NCI-H1092 treated with DMSO at 0.1 percent for 48 hours (cell line): ENCODE measurements around the gene FAAP20.

Experiments
- DNase-seq: peaks from one replicate; lab custom pipeline; 2025; lab: John Stamatoyannopoulos, UW

FAAP20 gene

DNA sequence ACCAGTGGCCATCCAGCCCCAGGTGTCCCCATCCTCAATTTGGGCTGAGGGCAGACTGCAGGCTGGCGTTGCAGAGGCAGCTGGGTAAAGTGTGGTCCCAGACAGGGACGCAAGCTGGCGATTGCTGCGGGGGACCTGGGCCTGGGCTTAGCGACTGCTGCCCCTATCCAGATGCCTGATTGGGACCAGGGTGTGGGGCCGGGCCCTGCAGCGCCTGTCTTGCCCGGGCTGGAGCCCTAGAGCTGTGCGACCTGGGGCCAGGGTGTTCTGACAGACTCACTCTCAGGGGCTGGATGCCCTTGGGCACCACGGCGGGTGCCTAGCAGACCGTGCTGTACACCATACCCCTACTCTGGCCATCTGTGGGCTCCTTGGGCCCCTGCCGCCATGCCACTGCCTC, 16.2 kb upstream of the FAAP20 start:
- DNase-seq = no peak

DNA sequence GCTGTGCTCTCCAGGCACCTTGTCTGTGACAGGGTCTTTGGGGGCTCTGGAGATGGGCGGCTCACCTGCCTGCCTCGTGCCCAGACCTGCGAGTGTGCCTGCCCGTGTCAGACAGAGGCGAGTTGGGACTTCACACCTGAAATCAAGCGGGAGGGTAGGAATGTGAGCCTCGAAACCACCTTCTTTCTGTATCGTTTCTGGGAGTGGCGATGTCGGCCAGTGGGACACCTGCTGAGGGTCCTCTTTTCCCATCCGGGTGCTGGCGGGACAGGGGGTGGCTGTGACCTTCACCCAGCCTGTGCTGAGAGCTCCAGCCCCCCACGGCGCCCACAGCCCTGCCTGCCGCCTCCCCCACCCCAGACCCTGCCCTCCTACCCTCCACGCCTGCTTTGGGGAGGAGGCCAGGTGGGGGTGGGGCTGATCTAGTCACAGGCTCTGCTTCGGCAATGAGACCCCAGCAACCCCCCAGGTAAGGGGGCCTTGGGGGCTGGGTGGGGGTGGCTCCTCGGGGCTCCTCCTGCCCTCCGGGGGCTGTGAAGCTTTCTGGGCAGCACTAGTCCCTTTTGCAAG, 15.6 kb upstream of the FAAP20 start:
- DNase-seq = no peak

DNA sequence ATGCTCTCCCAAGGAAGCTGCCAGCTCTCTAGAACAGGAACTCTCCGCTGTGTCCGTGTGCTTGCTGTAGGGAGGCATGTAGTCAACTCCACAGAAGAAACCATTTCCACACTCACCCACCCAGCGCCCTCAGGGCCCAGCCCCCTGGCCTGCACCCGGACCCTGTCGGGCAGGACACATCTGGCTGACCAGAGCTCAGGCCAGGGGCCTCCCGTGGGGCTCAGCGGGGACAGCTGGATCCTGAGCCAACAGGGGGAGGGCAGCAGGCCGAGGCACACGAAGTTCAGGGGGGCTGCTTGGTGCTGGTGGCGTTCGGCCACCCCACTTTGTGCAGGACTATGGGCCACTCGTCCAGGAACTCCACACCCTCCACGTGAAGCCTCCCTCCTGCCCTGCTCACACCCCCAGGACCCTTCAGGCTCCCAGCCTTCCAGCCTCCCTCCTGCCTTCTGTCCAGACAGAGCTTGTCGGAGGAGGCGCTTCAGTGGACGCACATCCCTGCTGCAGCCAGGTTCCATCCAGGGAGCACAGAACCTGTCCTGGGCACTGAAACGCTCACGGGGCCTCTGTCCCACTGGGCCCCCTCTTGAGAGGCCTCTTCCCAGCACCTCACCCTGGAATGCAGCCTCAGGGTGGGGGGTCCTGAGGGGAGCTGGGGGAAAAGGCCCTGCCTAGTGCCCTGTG, 15.0 kb upstream of the FAAP20 start:
- no peak for DNase-seq

DNA sequence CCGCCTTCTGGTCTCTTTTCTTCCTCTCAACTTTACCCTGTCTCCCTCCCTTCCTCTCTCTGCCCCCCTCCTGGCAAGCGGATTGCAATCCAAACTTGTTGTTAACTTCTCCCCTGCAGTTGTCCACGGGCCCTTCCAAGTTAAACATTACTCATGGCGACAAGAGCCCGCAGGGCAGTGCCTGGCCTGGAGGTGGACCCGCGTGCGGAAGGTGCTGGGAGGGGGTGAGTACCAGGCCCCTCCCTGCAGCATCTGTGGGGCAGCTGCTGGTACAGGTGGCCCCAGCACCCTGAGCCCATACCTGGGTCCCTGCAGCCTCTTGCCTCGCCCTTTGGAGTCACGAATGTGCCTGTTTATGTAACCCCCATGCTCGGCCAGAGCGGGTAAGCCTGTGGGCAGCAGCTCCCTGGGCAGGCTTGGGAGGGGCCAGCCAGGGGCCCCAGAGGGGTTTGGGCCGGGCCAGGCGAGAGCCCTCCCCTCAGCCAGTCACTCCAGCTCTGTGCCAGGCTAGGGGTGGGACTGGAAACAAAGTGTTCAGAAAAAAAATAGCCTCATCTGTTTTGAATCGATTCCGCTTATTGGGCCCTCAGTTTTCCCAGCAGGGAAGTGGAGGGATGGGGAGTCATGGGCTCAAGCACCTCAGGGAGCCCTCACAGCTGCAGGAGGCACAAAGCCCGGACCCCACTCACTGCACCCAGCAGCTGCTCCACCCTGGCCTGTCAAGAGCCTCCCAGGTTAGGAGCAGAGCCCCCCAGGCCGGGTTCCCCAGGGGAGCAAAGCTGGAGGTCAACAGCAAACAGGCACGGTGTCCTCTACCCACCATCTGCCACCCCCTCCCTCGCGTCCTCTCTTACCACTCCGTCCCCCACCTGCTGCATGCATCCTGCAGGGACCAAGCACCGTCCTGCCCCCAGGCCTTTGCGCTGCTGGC, 14.0 kb upstream of the FAAP20 start:
- no peak for DNase-seq

DNA sequence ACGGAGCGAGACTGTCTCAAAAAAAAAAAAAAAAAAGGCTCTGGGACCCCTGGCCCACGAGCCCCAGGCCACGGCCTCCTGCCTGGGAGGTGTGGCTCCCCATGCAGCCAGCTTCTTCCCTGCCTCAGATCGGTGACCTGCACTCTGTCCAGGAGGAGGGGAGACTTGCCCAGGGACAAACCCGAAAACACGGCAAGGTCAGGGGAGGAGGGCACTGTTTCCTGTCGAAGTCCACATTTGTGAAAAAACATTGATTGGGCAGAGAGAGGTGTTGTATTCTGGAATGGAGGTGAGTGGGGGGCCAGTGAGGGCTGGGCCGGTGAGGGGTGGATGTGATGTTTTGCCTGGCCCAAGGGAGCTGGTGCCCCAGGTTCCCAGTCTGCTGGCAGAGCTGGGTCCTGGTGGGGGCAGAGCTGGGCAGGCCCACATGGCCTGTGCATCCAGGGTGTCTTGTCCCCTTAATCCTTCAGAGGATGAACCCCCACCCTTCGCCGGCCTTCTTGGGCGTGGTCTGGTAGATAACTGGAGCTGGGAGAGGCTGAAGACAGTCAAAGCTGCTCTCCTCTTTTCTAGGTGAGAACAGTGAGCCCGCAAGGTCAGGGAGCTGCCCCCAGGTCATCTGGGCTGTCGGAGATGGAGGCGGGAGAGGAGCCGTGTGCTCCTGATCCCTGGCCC, 12.4 kb upstream of the FAAP20 start:
- no peak for DNase-seq

DNA sequence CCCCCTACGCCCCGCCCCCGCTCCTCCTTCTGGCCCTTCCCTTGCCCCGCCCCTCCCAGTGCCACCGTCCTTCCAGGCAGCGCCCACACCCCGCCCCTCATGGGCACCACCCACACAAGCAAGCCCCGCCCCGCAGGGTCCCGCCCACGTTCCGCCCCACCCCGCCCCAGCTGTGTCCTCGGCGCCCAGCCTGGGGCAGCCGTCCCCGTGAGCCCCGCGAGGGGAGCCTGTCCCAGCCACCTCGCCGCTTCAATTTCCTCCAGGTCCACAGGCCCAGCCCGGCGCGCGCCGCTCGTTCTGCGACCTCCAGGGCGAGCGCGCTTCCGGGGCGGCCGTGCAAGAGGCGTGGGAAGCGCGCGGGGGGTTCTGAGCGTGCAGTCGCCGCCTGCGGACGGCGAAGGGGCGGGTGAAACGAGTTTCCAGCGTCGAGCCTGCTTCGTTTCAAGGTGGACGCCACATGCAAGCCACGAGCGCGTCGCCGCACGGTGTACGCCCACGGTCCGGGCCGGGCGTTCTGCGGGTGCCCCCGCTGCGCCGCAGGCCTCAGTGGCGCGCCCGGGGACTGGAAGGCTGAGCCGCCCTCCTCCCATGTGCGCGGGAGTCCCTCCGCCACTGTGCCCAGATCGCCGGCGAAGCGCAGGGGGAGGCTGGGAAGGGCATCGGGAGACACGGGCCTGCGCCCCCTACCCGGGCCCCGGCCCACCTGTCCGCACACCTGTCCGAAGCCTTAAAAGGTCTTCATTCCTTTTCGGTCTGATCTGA, 10.8 kb upstream of the FAAP20 start:
- DNase-seq = peak; percentile 63

DNA sequence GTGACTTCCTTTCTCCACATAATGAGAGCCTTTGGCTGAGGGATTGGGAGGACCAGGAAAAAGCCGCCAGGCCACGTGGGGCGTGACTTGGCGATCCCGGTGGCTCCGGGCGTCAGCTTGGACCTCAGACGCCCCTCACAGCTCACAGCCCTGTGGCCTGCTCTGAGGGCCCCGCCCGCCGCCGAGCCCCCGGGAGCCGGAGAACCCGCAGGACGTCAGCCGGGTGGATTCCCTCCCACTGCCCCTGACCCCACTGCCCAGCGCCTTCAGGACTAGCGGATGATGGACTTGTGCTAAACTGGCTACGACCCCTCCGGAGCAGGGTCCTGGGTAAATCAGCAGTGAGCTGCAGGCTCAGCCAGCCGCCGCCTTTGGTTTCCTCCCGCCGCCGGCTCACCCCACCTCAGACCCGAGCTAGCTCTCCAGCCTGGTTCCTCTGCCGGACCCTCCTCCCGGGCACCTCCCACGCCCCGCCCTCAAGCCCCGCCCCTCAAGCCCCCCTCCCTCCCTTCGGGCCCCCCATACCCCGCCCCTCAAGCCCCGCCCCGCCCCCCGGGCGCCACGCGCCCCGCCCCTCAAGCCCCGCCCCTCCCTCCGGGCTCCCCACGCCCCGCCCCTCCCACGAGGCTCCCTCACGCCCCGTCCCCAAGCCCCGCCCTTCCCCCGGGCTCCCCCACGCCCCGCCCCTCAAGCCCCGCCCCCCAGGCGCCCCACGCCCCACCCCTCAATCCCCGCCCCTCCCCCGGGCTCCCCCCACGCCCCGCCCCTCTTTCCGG, 10.0 kb upstream of the FAAP20 start:
- DNase-seq = peak; percentile 8

DNA sequence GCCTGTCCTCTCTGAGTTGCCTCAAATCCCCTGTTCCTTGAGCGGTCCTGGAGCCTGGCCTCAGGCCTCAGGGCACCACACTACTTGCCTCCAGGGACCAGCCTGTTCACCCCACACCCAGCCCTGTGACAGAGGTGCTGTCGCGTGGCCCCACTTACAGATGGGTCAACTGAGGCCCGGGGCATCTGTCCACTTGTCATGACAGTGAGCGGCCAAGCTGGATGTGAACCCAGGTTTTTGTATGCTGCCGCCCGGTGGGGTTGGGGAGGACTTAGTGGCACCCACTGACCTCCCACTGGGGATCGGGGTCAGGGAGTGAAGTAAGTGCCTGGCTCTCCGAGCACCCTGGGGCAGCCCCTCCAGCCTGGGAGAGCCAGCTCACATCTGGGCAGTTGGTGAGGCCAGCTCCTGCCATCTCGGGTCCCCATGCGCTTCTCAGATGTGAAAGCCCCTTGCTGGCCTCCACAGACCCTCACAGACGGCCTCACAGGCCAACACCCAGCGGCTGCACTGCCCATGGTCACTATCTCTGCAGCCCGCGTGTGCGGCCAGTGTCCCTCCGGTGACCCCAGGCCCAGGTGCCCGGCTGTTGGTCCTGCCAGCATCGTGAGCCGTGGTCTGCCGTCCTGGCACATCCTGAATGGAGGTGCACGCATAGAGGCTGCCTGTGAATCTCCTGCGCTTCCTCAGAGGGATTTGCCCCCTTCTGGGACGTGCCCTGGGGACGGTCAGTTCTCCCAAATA, 9.3 kb upstream of the FAAP20 start:
- no peak for DNase-seq

DNA sequence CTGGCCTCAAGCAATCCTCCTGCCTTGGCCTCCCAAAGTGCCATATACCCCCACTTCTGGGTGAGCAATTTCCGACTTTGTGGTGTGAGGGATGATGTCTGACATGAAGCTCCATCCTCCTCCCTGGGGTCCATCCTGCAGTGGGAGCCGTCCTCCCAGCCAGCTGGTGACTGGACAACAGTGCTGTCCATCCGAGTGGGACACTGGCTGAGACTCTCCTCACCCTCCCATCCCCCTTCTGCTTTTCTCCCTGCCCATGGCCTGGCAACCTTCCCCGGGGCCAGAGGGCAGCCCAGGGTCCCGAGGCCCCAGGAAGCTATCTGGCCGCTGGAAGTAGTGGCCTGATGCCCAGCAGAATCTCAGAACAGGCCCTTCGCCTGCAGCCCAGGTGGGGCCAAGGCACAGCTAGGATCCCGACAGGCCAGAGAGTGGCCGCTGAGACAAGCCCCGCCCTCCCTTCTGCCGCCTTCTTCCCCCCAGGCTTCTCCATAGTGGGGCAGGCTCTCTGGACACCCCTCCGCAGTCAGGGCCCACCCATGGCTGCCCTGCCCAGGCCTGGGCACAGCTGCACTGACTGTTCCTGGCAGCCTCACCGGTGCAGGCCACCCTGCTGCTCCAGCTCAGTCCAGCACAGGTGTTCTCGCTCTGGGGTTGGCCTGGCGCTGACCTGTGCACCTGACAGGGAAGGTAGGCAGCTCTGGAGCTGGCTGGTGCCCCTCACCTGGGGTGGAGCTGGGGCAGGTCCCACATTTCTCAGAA, 8.4 kb upstream of the FAAP20 start:
- no peak for DNase-seq

DNA sequence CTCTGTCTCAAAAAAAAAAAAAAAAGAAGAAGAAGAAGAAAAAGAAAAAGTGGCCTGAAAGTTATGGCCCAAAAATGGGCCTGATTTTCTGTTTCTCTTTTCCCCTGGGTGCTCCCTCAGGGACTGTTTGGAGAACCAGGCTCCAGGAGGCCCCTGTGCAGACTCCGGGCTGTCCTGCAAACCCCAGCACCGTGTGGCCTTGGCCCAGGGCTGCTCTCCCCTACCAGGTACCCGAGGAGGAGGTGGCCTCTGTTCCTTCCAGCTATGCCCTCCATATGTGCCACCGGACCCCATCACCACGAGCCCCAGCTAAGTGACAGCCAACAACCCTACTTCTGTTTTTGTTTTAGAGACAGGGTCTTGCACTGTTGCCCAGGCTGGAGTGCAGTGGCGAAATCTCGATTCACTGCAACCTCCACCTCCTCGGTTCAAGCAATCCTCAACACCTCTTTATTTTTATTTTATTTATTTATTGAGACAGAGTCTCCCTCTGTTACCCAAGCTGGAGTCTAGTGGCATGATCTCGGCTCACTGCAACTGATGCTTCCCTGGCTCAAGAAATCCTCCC, 7.5 kb upstream of the FAAP20 start:
- DNase-seq = no peak

DNA sequence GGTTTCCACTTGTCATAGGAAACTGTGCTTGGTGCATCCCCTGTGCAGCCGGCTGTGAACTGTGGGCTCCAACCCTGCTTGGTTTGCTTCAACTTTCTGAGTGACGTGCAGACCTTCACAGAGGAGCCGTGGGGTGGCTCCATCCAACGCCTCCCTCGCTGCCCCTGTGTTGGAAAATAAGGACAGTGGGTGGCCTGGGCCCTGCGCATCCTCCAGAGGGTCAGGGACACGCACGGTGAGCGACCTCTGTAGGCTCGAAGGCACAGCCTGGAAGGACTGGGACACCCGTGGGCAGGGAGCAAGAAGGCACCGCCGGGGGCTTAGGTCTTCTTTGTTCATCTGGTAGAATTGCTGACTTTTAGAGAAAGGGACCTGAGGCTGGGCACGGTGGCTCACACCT, 6.5 kb upstream of the FAAP20 start:
- DNase-seq = no peak

DNA sequence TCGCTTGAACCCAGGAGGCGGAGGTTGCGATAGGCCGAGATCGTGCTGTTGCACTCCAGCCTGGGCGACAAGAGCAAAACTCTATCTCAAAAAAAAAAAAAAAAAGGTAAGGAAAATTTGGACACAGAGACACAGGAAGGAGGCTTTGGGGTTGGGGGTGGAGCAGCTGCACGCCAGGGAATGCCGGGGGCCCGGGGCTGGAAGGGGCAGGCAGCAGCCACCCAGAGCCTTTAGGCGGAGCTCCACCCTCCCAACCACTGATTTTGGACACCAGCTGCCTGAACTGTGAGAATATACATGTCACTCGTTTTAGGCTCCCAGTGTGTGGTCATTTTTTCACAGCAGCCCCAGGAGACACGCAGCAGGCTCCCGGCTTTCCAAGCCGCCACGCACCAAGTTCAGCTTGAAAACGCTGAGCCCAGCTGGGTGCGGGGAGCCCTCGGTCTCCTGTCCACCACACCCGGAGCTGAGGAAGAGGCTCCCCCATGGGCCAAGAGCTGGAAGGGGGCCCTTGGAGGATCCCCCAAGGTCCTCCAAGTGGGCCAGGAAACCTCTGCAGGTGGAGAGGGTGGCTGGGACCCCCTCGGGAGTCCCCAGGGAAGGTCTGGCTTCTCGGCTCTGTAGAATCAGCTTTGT, 5.9 kb upstream of the FAAP20 start:
- no peak for DNase-seq

DNA sequence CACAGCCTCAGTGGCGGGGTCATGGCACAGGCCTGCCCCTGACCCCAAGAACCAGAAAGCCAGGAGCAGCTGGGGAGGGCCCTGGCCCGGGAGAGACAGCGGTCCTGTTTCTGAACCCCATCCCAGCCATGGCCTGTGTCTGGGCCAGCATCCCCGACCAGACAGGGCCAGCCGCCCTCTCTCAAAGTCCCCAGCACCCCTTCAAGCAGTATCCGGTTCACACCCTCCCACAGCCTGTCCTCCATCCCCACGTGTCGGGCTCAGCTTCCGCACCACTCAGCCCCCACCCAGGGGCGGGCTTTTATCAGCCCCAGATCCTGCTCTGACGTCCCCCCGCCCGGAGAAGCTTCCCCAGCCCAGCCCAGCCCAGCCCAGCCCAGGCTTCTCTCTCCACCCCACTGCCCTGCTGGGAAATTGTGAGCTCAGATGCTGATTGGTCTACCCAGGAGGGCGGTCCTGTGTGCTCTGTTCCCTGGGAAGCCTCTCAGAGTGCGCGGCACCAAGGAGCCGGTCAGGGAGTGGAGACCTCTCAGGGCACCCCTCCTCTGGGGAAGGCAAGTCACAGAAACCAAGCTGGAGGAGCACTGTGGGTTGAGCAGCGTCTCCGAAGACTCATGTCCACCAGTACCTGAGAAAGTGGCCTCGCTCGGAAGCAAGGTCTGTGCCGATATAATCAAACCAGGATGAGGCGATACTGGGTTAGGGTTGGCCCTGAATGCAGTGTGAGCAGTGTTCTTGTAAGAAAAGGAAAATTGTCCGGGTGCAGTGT, 4.7 kb upstream of the FAAP20 start:
- no peak for DNase-seq

DNA sequence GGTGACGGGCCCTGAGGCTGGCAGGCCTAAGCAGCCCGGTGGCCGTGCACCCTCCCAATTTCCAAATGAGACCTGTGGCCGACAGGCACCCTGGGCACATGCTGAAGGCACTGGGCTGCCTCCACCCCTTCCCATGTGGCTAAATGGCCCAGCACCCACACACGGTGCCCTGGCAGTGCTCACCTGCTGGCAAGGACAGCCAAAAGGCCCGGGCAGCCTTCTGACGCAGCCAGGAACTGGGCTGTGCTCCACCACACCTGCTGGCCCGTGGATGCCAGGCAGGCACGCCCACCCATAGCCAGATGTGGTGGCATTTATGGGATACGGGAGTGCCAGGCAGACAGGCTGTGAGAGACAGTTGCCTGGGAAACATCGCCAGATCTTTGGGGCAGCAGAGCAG, 4.0 kb upstream of the FAAP20 start:
- no peak for DNase-seq

DNA sequence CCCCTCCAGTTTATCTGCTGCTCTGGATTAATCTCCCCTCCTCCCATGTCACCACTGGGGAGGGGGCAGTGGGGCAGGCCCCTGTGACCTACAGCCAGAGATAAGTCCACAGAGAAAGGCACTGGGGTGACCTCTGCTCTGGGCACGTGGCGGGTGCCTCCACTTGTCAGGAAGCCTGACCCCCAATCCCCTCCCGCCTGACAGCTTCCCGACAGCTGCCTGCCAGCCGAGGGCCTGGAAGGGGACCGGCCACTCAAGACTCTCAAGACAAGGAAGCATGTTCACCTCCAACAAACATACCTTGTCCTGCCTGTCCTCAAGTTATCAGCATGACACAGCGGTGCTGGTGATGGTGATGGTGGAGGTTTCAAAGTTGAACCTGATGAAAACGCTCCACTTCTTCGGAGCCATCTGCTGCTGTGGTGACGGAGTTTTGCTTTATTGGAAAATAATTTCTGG, 3.2 kb upstream of the FAAP20 start:
- DNase-seq = no peak

DNA sequence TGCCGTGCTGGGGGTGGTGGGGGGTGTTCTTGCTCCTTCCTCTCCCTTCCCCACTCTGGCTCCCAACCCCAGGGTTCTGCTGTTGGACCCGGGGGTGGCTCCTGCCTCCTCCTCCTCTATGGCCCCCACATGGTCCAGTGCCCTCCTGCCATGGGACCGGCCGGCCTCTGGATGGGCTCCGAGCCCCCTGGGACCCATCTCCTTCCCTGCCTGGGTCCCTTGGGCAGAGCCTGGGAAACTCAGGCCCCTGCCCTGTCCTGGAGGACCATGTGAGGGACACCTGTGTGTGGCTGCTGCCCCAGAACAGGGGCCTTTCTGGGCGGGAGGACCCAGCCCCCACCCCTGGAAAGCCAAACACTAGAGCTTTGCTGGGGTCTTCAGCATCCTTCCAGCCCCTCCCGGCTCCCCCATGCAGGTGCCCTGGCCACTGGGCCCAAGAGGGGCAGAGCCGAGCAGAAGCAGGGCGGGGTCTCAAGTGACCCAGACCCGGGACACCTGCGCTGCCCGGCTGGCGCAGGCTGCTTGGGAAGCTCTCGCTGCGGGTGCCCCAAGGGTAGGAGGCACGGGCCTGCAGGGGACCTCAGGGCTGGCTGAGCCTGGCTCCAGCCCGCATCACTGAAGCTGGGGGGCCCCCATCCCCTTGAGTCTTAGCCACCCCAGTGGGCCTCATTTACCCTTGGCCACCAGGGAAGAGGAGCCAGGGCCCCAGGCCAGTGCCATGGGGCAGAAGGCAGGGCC, 2.5 kb upstream of the FAAP20 start:
- DNase-seq = no peak

DNA sequence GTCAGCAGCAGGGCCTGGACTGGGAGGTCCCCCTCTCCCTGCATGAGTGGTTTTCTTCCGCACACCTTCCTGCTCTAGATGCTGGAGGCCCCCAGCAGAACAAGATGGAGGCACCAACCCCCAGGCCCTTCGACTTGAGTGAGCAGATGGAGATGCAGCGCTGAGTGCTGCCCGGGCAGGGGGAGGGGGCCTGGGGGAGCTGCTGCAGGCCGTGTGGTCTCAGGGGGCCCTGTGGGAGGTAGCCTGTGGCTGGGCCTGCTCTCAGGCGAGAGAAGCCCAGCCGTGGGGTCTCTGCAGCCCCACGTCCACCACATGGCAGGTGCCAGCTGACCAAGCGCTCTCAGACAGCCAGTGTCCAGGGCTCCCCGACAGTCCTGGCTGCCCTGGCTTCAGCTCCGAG, 1.2 kb upstream of the FAAP20 start:
- no peak for DNase-seq
